Measurements from ENCODE around the gene BFAR. TPM values are rescaled to one million over a fixed set of nuclear protein-coding genes. Genes with fewer than 3 reads are reported as not detected.
"Not testable (repeated sequence)": the region's sequence is repeated elsewhere in the genome, so short reads cannot be mapped to it uniquely, and the experiment has no call there.

The BFAR gene

GRCh38 chr16:14703156-14704011 is 70.6 kb downstream of the BFAR start, which contains the start of gene NPIPA3:
Gene NPIPA3, plus strand, starts transcription at chr16:14703411. Its CDS starts 5,533 bp downstream, at chr16:14708944.
- H3K9ac ChIP-seq (ENCODE audit: low read depth, low read length); H3K9me3 ChIP-seq (replicated peaks; ENCODE audit: low read length); H3K4me2 ChIP-seq (ENCODE audit: low read length); H3K36me3 ChIP-seq (ENCODE audit: insufficient read depth, low read length); H3K4me3 ChIP-seq (ENCODE audit: low read length); H3K27me3 ChIP-seq (ENCODE audit: control insufficient read depth, insufficient read depth, low read length); H3K4me1 ChIP-seq (ENCODE audit: control insufficient read depth, insufficient read depth, low read length): not testable (repeated sequence)

Small RNA genes lying within 50 kb of the gene (small RNA-seq; reads per million reads assigned to genes)
- not detected for gene RN7SL274P
- not detected for gene RNU7-125P
